Caco-2 (cell line): ENCODE data around the gene JARID2. TPM values are rescaled to one million over a fixed set of nuclear protein-coding genes. Genes with fewer than 3 reads are reported as not detected.

Experiments used
- BruUV-seq: library from RNA; stranded (reverse); fragments of 400-500 nt; replicated peaks from 2 replicates; lab custom pipeline; 2021; lab: Mats Ljungman, UMichigan
- CTCF ChIA-PET: fragments of 300-600 bp; sonication (Branson Sonifier 250); formaldehyde crosslinking; loops from one replicate; lab custom pipeline; 2022; ENCODE audit warnings: antibody characterized with exemption; lab: Charles Lee
- POLR2A ChIA-PET: fragments of 300-600 bp; sonication (Branson Sonifier 250); formaldehyde crosslinking; loops from one replicate; lab custom pipeline; 2022; ENCODE audit warnings: antibody characterized with exemption; lab: Charles Lee
- DNase-seq, 2 experiments: peaks; one replicate each; pipeline versions ENCODE4 v3.0.0 to v3.0.0-alpha.2; 2020 to 2022
- H3K27me3 ChIP-seq: replicated peaks from 2 replicates; pipeline ENCODE4 v1.6.0; 2011; ENCODE audit warnings: low read length; ENCODE audit not compliant: control insufficient read depth, insufficient read depth
- H3K36me3 ChIP-seq: 2 replicates; pipeline ENCODE4 v1.5.1; 2011; ENCODE audit warnings: low read length; ENCODE audit not compliant: control insufficient read depth, insufficient read depth
- H3K4me1 ChIP-seq: fragments of 250-450 bp; sonication (Bioruptor Pico); 2 replicates; pipeline ENCODE4 v1.5.1; 2020; ENCODE audit warnings: mild to moderate bottlenecking
- H3K4me3 ChIP-seq: 2 replicates; pipeline ENCODE4 v1.5.1; 2011; ENCODE audit warnings: low read depth, mild to moderate bottlenecking, control low read depth, low read length
- H3K9me3 ChIP-seq: fragments of 250-450 bp; sonication (Bioruptor Pico); 2 replicates; pipeline ENCODE4 v1.5.1; 2020; ENCODE audit warnings: mild to moderate bottlenecking, moderate library complexity
- H3K27ac Mint-ChIP-seq: one replicate; pipeline ENCODE4 v1.8.0; 2022; ENCODE audit warnings: mixed read lengths; ENCODE audit not compliant: unreplicated experiment
- H3K27me3 Mint-ChIP-seq: one replicate; pipeline ENCODE4 v1.8.0; 2022; ENCODE audit warnings: mixed read lengths; ENCODE audit not compliant: insufficient read depth, unreplicated experiment
- H3K36me3 Mint-ChIP-seq: one replicate; pipeline ENCODE4 v1.8.0; 2022; ENCODE audit warnings: mild to moderate bottlenecking, mixed read lengths; ENCODE audit not compliant: insufficient read depth, unreplicated experiment
- H3K4me1 Mint-ChIP-seq: one replicate; pipeline ENCODE4 v1.8.0; 2022; ENCODE audit warnings: low read depth, mixed read lengths; ENCODE audit not compliant: unreplicated experiment
- H3K4me3 Mint-ChIP-seq: one replicate; pipeline ENCODE4 v1.8.0; 2022; ENCODE audit warnings: mild to moderate bottlenecking, moderate library complexity, mixed read lengths; ENCODE audit not compliant: unreplicated experiment
- H3K9me3 Mint-ChIP-seq: one replicate; pipeline ENCODE4 v1.8.0; 2022; ENCODE audit warnings: mixed read lengths; ENCODE audit not compliant: unreplicated experiment
- intact Hi-C: fragments of 100-400 bp; cut with micrococcal nuclease; formaldehyde crosslinking; loops from one replicate; pipeline ENCODE4 v1.10.0; 2022; ENCODE audit not compliant: unreplicated experiment
- total RNA-seq: library from RNA; stranded (reverse); gene quantifications from 2 replicates; pipeline ENCODE4 v1.2.3, GENCODE V29; 2022
- TF ChIP-seq, protein P1 (sequence below), 2 experiments: fragments of 200-600 bp in 1 of 2; IDR thresholded peaks; 1 replicate in 1 of 2; 2 replicates in 1 of 2; pipeline versions ENCODE4 v1.5.1 to v1.8.0; 2011 to 2022; ENCODE audit warnings: antibody characterized with exemption in 1 of 2, control low read depth in 1 of 2, inconsistent platforms in 1 of 2, low read depth in 1 of 2, low read length in 1 of 2, mild to moderate bottlenecking in 1 of 2, moderate library complexity in 1 of 2; ENCODE audit not compliant: insufficient read depth in 1 of 2, severe bottlenecking in 1 of 2, unreplicated experiment in 1 of 2

JARID2 gene
- total RNA-seq, 1 experiment from 2014 or later = 18.3 TPM

DNA sequence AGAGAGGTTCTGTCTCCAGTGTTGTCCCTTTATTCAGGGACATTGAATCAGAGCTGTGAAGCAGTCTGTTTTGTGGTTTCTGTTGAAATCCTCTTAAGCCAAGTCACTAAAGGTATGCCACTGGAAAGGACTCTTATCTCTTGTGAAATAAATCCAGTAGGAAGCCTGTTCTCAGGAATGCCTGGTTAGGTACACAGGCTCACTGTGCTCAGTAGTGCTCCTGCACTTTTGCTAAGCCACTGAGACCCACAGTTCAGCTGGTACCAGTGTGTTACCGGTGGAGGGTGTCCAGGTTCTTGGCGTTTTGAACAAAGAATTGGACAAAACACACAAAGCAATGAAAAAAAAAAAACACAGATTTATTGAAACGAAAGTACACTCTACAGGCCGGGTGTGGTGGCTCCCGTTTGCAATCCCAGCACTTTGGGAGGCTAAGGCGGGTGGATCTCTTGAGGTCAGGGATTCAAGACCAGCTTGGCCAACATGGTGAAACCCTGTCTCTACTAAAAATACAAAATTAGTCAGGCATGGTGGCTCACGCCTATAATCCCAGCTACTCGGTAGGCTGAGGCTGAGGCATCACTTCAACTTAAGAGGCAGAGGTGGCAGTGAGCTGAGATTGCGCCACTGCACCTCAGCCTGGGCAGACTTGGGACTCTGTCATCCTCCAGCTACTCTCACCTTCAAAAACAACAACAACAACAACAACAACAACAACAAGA lies 186.1 kb downstream of the JARID2 start:
- CTCF ChIA-PET = interaction anchor here (1.3 kb wide), 1 partner anchor 12 kb away, joined by 4 read pairs; no protein-coding TSS in a partner anchor
- peaks cover 29% of the 10 kb centered on the region for H3K4me1 Mint-ChIP-seq

DNA sequence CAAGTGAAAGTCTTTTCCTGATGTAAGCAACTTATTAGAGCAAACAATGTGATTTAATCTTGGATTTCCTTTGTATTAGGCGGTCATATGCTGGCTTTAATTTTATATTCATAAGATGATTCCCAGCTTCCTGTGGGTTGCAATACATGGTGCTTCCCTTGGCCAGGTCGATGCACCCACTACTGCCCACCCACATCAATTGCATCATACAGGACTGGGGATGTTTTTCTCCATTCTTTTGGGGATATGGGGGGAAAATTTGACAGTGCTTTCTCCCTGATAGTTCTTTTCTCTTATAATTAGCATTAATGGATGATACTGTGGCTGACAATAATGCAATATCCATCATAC lies 187.6 kb downstream of the JARID2 start:
- H3K4me3 Mint-ChIP-seq = no peak overlapping the region

More for the DNA sequence above, 186.1 kb downstream of the JARID2 start:
- POLR2A ChIA-PET = interaction anchor here (0.6 to 0.8 kb wide), 3 partner anchors 23 to 183 kb away, joined by 3 to 6 read pairs (median 3); no protein-coding TSS in a partner anchor
- Histone ChIP-seq H3K4me1 (peaks cover 43% of the 10 kb centered on the region), H3K4me3 (no peak overlapping the region), H3K9me3 (peaks cover 6% of the 10 kb centered on the region), H3K27me3 (no peaks in the 10 kb centered on the region), H3K36me3 (no peaks in the 10 kb centered on the region; the same call in none of the 2 replicates)
- peak; percentile 59 to 62 for DNase-seq
- TF ChIP-seq, protein P1, sequence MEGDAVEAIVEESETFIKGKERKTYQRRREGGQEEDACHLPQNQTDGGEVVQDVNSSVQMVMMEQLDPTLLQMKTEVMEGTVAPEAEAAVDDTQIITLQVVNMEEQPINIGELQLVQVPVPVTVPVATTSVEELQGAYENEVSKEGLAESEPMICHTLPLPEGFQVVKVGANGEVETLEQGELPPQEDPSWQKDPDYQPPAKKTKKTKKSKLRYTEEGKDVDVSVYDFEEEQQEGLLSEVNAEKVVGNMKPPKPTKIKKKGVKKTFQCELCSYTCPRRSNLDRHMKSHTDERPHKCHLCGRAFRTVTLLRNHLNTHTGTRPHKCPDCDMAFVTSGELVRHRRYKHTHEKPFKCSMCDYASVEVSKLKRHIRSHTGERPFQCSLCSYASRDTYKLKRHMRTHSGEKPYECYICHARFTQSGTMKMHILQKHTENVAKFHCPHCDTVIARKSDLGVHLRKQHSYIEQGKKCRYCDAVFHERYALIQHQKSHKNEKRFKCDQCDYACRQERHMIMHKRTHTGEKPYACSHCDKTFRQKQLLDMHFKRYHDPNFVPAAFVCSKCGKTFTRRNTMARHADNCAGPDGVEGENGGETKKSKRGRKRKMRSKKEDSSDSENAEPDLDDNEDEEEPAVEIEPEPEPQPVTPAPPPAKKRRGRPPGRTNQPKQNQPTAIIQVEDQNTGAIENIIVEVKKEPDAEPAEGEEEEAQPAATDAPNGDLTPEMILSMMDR (IDR thresholded peaks at IDR 0.05; ENCODE audit: insufficient read depth in 1 of 2, low read depth in 1 of 2, low read length in 1 of 2, severe bottlenecking in 1 of 2, unreplicated experiment in 1 of 2) = no peak
- Mint-ChIP-seq H3K36me3 (peaks cover 8% of the 10 kb centered on the region), H3K4me3 (peak overlapping the region; percentile 27), H3K27me3 (no peaks in the 10 kb centered on the region), H3K27ac (peak overlapping the region; percentile 58), H3K9me3 (no peaks in the 10 kb centered on the region)
- intact Hi-C loops = loop anchor here (1.0 kb wide), 1 partner anchor 23 kb away; no protein-coding TSS in a partner anchor
- no TSS peak for BruUV-seq

DNA sequence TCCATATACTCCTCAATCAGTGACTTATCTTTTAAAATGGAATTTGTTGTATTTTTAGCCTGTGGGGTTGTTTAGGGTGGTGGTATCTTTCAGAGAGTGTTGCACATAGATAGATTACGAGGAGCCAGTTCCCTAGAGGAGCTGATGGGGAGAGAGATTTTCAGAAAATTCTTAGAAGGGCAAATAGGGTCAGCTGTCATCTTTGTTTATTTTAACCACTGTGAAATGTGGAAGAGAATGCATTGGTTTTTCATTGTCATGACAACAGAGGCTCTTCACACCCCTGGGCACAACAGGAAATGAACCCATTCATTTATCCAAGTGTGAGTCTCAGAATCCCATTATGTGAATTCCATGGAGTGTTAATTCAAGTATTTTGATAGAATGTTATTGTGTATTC lies 188.4 kb downstream of the JARID2 start:
- Histone ChIP-seq H3K4me1 (peaks cover 40% of the 10 kb centered on the region), H3K27me3 (no peaks in the 10 kb centered on the region), H3K36me3 (no peaks in the 10 kb centered on the region; the same call in none of the 2 replicates), H3K9me3 (peaks cover 6% of the 10 kb centered on the region), H3K4me3 (no peak overlapping the region)
- BruUV-seq = no TSS peak
- no peak overlapping the region for H3K27ac Mint-ChIP-seq
- H3K36me3 Mint-ChIP-seq = peaks cover 17% of the 10 kb centered on the region
- peak in 1 of 2 experiments; percentile 4 for DNase-seq
- TF ChIP-seq, protein P1 (IDR thresholded peaks at IDR 0.05; ENCODE audit: insufficient read depth in 1 of 2, low read depth in 1 of 2, low read length in 1 of 2, severe bottlenecking in 1 of 2, unreplicated experiment in 1 of 2) = no peak
- H3K27me3 Mint-ChIP-seq = no peaks in the 10 kb centered on the region
- no peak overlapping the region for H3K4me3 Mint-ChIP-seq
- H3K9me3 Mint-ChIP-seq = no peaks in the 10 kb centered on the region
- ChIA-PET CTCF (no interaction called here), POLR2A (no interaction called here)
- intact Hi-C loops = no loop called here
- peaks cover 34% of the 10 kb centered on the region for H3K4me1 Mint-ChIP-seq

More for the DNA sequence above, 187.6 kb downstream of the JARID2 start:
- Mint-ChIP-seq H3K4me1 (peaks cover 34% of the 10 kb centered on the region), H3K27ac (no peak overlapping the region), H3K27me3 (no peaks in the 10 kb centered on the region), H3K36me3 (peaks cover 9% of the 10 kb centered on the region), H3K9me3 (no peaks in the 10 kb centered on the region)
- Histone ChIP-seq H3K4me1 (peaks cover 43% of the 10 kb centered on the region), H3K9me3 (peaks cover 6% of the 10 kb centered on the region), H3K36me3 (no peaks in the 10 kb centered on the region; the same call in none of the 2 replicates), H3K4me3 (no peak overlapping the region), H3K27me3 (no peaks in the 10 kb centered on the region)
- ChIA-PET POLR2A (interaction anchor here (0.7 kb wide), 1 partner anchor 255 kb away, joined by 3 read pairs; no protein-coding TSS in a partner anchor), CTCF (no interaction called here)
- TF ChIP-seq, protein P1 (IDR thresholded peaks at IDR 0.05; ENCODE audit: insufficient read depth in 1 of 2, low read depth in 1 of 2, low read length in 1 of 2, severe bottlenecking in 1 of 2, unreplicated experiment in 1 of 2) = no peak
- DNase-seq = no peak
- BruUV-seq = no TSS peak
- intact Hi-C loops = no loop called here
